HT-29 (cell line): Measurements from ENCODE around the gene FAM135A. TPM values are rescaled to one million over a fixed set of nuclear protein-coding genes. Genes with fewer than 3 reads are reported as not detected.
A peak's percentile ranks its signal among the peaks of the same experiment; 100 is the strongest.
"Not testable (repeated sequence)": the region's sequence is repeated elsewhere in the genome, so short reads cannot be mapped to it uniquely, and the experiment has no call there.

Source experiments
- DNase-seq: peaks from one replicate; pipeline ENCODE4 v3.0.0-alpha.2; 2015; ENCODE audit warnings: low spot score
- total RNA-seq: library from RNA; depleted of rRNA; stranded (reverse); fragments of >200 nt; shearing (Covaris generic); gene quantifications from 2 replicates; pipeline ENCODE4 v1.2.3, GENCODE V29; 2014

FAM135A gene
- total RNA-seq, 1 experiment from 2014 or later: 22.7 TPM

- DNase-seq: no peak
Observed at GRCh38 chr6:70538376-70538775, 125.1 kb downstream of the FAM135A start.

DNA sequence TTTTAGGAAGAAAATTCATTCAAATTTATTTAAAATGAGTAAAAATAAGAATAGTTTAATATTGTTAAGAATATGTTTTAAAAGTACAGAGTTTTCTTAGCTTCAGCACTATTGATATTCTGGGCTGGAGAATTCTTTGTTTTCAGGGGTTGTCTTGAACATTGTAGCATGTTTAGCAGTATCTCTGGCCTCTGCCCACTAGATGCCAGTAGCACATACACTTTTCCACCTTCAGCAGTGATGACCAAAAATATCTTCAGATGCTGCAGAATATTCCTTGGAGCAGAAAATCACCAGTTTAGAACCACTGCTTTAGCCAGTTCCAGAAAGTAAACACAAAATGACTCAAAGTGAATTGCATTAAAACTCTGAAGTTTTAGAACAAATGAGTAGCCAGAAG is 134.0 kb downstream of the FAM135A start:
- peak; percentile 29 for DNase-seq

- no peak for DNase-seq
Observed at GRCh38 chr6:70547905-70548304, 134.6 kb downstream of the FAM135A start.

DNA sequence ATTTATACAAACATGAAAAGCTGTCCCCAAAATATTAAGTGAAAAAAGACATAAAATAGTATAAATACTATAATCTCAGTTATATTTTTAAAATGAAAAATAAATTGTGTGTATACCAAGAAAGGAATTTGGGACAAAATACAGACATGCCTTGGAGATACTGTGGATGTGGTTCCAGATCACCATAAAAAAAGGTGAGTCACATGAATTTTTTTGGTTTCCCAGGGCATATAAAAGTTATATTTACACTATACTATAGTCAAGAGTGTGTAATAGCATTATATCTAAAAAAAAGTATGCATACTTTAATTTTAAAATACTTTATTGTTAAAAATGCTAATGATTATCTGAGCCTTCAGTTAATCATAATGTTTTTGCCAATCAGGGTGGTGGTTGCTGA is 136.0 kb downstream of the FAM135A start:
- DNase-seq: no peak

- DNase-seq: no peak
Observed at GRCh38 chr6:70551566-70551965, 138.3 kb downstream of the FAM135A start.

DNA sequence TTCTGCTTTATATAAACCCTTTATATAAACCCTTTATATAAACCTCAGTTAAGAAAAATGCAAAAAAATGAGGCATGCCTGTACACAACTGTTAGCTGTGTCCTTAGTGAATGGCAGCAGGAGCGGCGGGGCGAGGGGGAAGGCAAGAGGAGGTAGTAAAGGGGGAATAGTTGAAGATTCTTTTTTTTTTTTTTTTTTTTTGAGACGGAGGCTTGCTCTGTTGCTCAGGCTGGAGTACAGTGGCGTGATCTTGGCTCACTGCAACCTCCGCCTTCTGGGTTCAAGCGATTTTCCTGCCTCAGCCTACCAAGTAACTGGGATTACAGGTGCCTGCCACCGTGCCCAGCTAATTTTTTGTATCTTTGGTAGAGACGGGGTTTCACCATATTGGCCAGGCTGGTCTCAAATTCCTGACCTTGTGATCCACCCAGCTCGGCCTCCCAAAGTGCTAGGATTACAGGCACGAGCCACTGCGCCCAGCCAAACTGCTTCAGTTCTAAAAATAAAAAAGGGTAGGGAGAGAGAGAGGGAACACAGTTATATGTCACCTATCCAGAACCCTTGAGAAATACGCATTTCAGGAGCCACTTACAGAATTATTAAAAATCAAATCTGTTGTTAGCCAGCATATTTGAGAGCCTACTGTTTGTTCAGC is 139.1 kb downstream of the FAM135A start:
- DNase-seq: not testable (repeated sequence)

GRCh38 chr6:70552974-70553373 is 139.7 kb downstream of the FAM135A start:
- DNase-seq: no peak

- no peak for DNase-seq
Observed at GRCh38 chr6:70557998-70558397, 144.7 kb downstream of the FAM135A start.

DNA sequence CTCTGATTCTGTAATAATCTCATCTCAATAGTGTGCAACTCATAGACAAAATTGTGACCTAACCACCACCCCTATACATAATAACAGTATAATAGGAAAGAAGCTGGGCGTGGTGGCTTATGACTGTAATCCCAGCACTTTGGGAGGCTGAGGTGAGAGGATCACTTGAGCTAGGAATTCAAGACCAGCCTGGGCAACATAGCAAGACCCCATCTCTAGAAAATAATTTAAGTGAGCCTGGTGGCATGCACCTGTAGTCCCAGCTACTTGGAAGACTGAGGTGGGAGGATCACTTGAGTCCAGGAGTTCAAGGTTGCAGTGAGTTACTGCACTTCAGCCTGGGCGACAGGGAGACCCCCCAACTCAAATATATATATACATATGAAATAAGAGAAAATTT is 149.1 kb downstream of the FAM135A start:
- DNase-seq: not testable (repeated sequence)

DNA sequence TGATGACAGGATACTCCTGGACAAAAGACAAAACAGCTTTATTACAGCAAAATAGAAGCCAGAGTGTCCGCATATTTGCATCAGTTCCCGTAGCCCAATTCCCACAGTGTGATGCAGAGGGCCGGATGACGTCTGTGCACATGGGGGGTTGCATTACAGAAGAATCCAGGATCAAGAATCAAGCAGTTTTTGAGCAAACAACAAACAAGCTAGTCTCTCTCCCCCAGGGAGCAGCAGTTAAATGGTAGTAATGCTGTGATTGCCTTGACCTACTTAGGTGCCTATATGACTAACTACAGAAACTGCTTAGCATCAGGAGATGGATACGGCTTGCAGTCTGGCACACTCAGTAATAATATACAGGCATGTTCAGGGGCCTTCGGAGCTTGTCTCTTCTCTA is 150.2 kb downstream of the FAM135A start:
- no peak for DNase-seq

DNA sequence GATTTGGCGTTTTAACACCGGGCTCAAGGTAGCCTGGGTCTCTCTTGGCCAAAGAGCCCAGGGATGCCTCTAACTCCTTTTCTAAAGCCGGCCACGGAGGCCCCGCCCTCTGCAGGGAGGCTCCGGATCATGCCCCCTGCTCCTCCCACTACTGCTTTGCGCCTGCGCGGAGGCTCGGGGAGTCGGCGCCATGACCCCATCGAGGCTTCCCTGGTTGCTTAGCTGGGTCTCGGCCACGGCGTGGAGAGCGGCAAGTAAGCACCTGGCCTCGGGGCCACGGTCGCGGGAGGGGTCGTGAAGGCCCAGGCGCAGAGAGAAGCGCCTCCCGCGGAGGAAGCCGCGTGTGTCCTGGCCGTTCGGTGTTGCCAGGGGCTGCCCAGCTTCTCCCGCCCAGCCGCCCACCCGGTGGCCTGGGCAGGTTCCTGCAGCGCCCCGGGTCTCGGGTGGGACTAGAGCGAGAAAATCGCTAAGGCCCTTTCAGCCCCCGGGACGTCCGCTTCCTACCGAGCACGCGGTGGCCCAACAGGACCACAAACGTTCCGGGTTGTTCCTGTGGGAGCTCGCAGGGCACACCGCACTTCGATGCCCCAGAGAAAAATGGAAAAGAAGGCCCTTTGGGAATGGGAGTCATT is 153.6 kb downstream of the FAM135A start, which contains the start of gene SDHAF4:
Gene SDHAF4 (plus strand): TSS at position 180 of the 632 bp plus-strand sequence. CDS start 11 bp downstream, at position 191.
- DNase-seq: peak; percentile 90

DNA sequence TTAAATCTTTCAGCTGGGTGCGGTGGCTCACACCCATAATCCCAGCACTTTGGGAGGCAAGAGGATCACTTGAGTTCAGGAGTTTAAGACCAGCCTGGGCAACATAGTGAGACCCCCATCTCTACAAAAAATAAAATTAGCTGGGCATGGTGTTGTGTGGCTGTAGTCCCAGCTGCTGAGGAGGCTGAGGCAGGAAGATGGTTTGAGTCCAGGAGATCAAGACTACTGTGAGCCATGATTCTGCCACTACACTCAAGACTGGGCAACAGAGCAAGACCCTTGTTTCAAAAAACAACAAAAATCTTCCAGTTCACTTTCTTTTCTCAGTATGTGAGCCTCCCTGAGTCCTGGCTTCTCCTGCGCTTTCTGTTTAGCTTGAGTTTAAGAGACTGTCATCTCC is 161.3 kb downstream of the FAM135A start:
- no peak for DNase-seq

- DNase-seq: no peak
Observed at GRCh38 chr6:70575899-70576495, 162.7 kb downstream of the FAM135A start.

GRCh38 chr6:70586114-70586513 is 172.8 kb downstream of the FAM135A start:
- no peak for DNase-seq

- DNase-seq: no peak
Observed at GRCh38 chr6:70590400-70590799, 177.1 kb downstream of the FAM135A start.

GRCh38 chr6:70592391-70593117 is 179.2 kb downstream of the FAM135A start:
- no peak for DNase-seq

- DNase-seq: no peak
Observed at GRCh38 chr6:70593118-70593486, 179.8 kb downstream of the FAM135A start.

- no peak for DNase-seq
Observed at GRCh38 chr6:70599187-70599586, 185.9 kb downstream of the FAM135A start.

- DNase-seq: no peak
Observed at GRCh38 chr6:70601014-70601413, 187.7 kb downstream of the FAM135A start.

- DNase-seq: no peak
Observed at GRCh38 chr6:70604254-70604653, 190.9 kb downstream of the FAM135A start.

DNA sequence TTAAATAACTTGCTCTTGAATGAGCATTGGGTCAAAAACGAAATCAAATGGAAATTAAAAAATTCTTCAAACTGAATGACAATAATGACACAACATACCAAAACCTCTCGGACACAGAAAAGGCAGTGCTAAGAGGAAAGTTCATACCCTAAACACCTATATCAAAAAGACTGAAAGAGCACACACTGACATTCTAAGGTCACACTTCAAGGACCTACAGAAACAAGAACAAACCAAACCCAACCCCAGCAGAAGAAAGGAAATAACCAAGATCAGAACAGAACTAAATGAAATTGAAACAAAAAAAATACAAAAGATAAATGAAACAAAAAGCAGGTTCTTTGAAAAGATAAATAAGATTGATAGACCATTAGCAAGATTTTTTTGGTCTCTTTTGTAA is 194.1 kb downstream of the FAM135A start:
- not testable (repeated sequence) for DNase-seq

GRCh38 chr6:70609181-70609580 is 195.9 kb downstream of the FAM135A start:
- not testable (repeated sequence) for DNase-seq
